ENCODE data around the gene GALM.

DNA sequence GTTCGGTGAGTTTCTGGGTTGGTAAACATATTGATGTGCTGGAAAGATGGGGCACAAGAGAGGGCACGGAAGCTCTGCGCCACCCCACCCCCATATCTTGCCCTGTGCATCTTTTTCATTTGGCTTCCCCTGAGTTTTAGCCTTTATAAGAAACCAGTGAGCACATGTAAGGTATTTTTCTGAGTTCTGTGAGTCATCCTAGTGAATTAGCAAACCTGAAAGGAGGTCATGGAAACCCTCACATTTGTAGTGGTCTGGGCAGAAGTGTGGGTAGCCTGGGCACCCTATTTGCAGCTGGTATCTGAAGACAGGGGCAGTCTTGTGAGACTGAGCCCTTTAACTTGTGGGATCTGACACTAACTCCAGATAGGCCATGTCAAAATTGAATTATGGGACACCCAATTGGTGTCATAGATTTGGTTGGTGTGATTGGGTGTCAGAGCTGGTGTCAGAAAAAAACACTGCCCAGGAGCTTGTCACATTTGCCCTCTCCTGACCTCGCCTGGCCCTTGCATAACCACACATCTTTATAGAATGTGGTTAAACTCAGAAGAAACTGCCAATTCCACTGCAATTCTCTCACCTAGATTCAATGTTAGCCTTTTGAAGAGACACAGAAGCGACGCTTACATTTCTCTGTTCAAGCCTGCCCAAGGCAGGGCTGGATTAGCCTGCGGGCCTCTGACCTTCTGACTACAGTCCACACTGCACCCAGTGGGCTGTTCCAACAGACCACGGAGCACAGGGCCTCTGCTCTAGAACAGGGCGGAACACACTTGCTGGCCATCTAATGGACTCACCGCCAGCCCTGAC, 12.0 kb upstream of the GALM start:
- no peak for TF ChIP-seq CTCF (IDR thresholded peaks at IDR 0.05 in 8 of 11, conservative IDR thresholded peaks at IDR 0.05 in 3 of 11)
- TF ChIP-seq POLR2A (IDR thresholded peaks at IDR 0.05), result no peak
- TF ChIP-seq POLR2AphosphoS5 (IDR thresholded peaks at IDR 0.05), result no peak

Measured in spleen (tissue), 7 donors.